K562 (cell line): Measurements from ENCODE around the gene DGKA. TPM values are rescaled to one million over a fixed set of nuclear protein-coding genes. Genes with fewer than 3 reads are reported as not detected.
A peak's percentile ranks its signal among the peaks of the same experiment; 100 is the strongest.

Source experiments
- ATAC-seq: fragments of 200-7000 bp; cut with Tn5 transposase; 3 replicates; pipeline ENCODE4 v1.9.1; 2020; ENCODE audit warnings: moderate library complexity
- Bru-seq: library from RNA; stranded (reverse); fragments of 400-500 nt; gene quantifications from one replicate; lab custom pipeline; 2021; lab: Mats Ljungman, UMichigan
- BruChase-seq, 2 experiments: library from RNA; stranded (reverse); fragments of 400-500 nt; gene quantifications; one replicate each; lab custom pipeline; 2021; lab: Mats Ljungman, UMichigan
- BruUV-seq: library from RNA; stranded (reverse); fragments of 400-500 nt; replicated peaks from 2 replicates; lab custom pipeline; 2021; lab: Mats Ljungman, UMichigan
- CTCF ChIA-PET: fragments of 300-600 bp; formaldehyde crosslinking; extraction: SDS; loops from one replicate; lab custom pipeline; 2021; ENCODE audit warnings: low intra/inter-chr PET ratio; lab: Yijun Ruan, JAX
- POLR2A ChIA-PET: fragments of 300-600, 350-650 bp; sonication (Branson Sonifier 250); formaldehyde crosslinking; extraction: SDS; loops from one replicate; lab custom pipeline; 2021; ENCODE audit warnings: antibody characterized with exemption, inconsistent platforms; lab: Yijun Ruan, JAX
- DNase-seq, 4 experiments: peaks; one replicate each; pipeline versions ENCODE4 v3.0.0 to v3.0.0-alpha.2; 2011 to 2018; ENCODE audit warnings: low spot score in 3 of 4, mixed read lengths in 3 of 4; ENCODE audit errors: extremely low read depth in 1 of 4
- FAIRE-seq: peaks from 2 replicates; lab custom pipeline; 2011; peaks lifted over from hg19 to GRCh38; lab: Jason Lieb, UNC
- H2AFZ ChIP-seq: 2 replicates; pipeline ENCODE4 v1.6.0; 2011; ENCODE audit warnings: low read depth, low read length, control low read depth, inconsistent platforms
- H3K27ac ChIP-seq: fragments of 200-600 bp; 3 replicates; pipeline ENCODE4 v1.8.0; 2011; ENCODE audit warnings: low read depth, mild to moderate bottlenecking, control low read depth, inconsistent platforms, low read length, moderate library complexity, mixed read lengths; ENCODE audit errors: extremely low read depth
- H3K27me3 ChIP-seq, 2 experiments: fragments of 300-600 bp in 1 of 2; 2 replicates in 1 of 2; 3 replicates in 1 of 2; pipeline versions ENCODE4 v1.6.0 to v1.8.0; 2011; ENCODE audit warnings: inconsistent platforms in 2 of 2, low read length in 2 of 2, mild to moderate bottlenecking in 1 of 2, mixed read lengths in 1 of 2, moderate library complexity in 1 of 2; ENCODE audit not compliant: control insufficient read depth in 2 of 2, insufficient read depth in 2 of 2
- H3K36me3 ChIP-seq: fragments of 300-600 bp; 3 replicates; pipeline ENCODE4 v1.8.0; 2011; ENCODE audit warnings: mild to moderate bottlenecking, low read length, inconsistent platforms; ENCODE audit not compliant: control insufficient read depth, insufficient read depth
- H3K4me1 ChIP-seq, 2 experiments: fragments of 200-600 bp in 1 of 2; replicated peaks in 1 of 2; 2 replicates in 1 of 2; 3 replicates in 1 of 2; pipeline versions ENCODE4 v1.5.1 to v1.8.0; 2011; ENCODE audit warnings: inconsistent platforms in 2 of 2, low read length in 2 of 2, mild to moderate bottlenecking in 1 of 2, mixed read lengths in 1 of 2, moderate library complexity in 1 of 2; ENCODE audit not compliant: control insufficient read depth in 2 of 2, insufficient read depth in 2 of 2
- H3K4me2 ChIP-seq: 2 replicates; pipeline ENCODE4 v1.6.1; 2011; ENCODE audit warnings: low read length, control low read depth, inconsistent platforms, mixed read lengths; ENCODE audit not compliant: insufficient read depth
- H3K4me3 ChIP-seq: fragments of 200-600 bp; sonication (generic), shearing (Covaris generic); 2 replicates; pipeline ENCODE4 v1.5.1; 2016; ENCODE audit warnings: control low read depth, inconsistent platforms
- H3K79me2 ChIP-seq: fragments of 200-600 bp; 3 replicates; pipeline ENCODE4 v1.8.0; 2011; ENCODE audit warnings: low read length, inconsistent platforms; ENCODE audit not compliant: control insufficient read depth, insufficient read depth
- H3K9ac ChIP-seq, 2 experiments: 2 replicates each; pipeline versions ENCODE4 v1.6.0 to v1.6.1; 2011; ENCODE audit warnings: low read depth in 2 of 2, low read length in 2 of 2, control low read depth in 1 of 2, inconsistent platforms in 1 of 2, mild to moderate bottlenecking in 1 of 2, mixed read lengths in 1 of 2; ENCODE audit not compliant: insufficient read depth in 1 of 2
- H3K9me1 ChIP-seq: one replicate; pipeline ENCODE4 v1.6.0; 2011; ENCODE audit warnings: inconsistent platforms, mild to moderate bottlenecking, low read length, moderate library complexity; ENCODE audit not compliant: control insufficient read depth, insufficient read depth
- H3K9me3 ChIP-seq: replicated peaks from 2 replicates; pipeline ENCODE4 v1.5.1; 2011; ENCODE audit warnings: low read depth, low read length, inconsistent platforms; ENCODE audit not compliant: control insufficient read depth, insufficient read depth
- H4K20me1 ChIP-seq: replicated peaks from 2 replicates; pipeline ENCODE4 v1.6.1; 2011; ENCODE audit warnings: low read length, inconsistent platforms, mixed read lengths; ENCODE audit not compliant: control insufficient read depth, insufficient read depth
- EP300 ChIP-seq: IDR thresholded peaks from 2 replicates; pipeline ENCODE4 v1.6.1; 2012; ENCODE audit warnings: low read length, improper control_type of control experiment
- NFIC ChIP-seq: fragments of 450-650 bp; IDR thresholded peaks from 2 replicates; pipeline ENCODE4 v1.6.1; 2017; ENCODE audit warnings: mild to moderate bottlenecking, inconsistent platforms
- NR2C2 ChIP-seq, 2 experiments: fragments of 200-800 bp in 1 of 2; sonication (Bioruptor generic) in 1 of 2; sonication (generic) in 1 of 2; formaldehyde crosslinking in 1 of 2; IDR thresholded peaks; 2 replicates each; pipeline versions ENCODE4 v1.6.1 to v1.8.0; 2016 to 2022; ENCODE audit warnings: mild to moderate bottlenecking in 1 of 2, missing compliant biosample characterization in 1 of 2, missing genetic modification characterization in 1 of 2, missing genetic modification reagents in 1 of 2
- SOX6 ChIP-seq: fragments of 450-650 bp; IDR thresholded peaks from 2 replicates; pipeline ENCODE4 v1.6.1; 2014; ENCODE audit warnings: mild to moderate bottlenecking
- TFAP4 ChIP-seq: sonication (generic); formaldehyde crosslinking; IDR thresholded peaks from 2 replicates; pipeline ENCODE4 v1.8.0; 2022; ENCODE audit warnings: missing genetic modification reagents, mild to moderate bottlenecking, moderate library complexity, borderline replicate concordance
- ZNF398 ChIP-seq: fragments of 250-450 bp; sonication (Bioruptor Pico); IDR thresholded peaks from 2 replicates; pipeline ENCODE4 v1.8.0; 2021; ENCODE audit warnings: moderate library complexity, mild to moderate bottlenecking, inconsistent platforms
- ZNF561 ChIP-seq: fragments of 450-650 bp; formaldehyde crosslinking; conservative IDR thresholded peaks from 2 replicates; pipeline ENCODE4 v1.4.0; 2020; ENCODE audit warnings: mild to moderate bottlenecking, moderate library complexity
- WGBS: fragments of 100-300 bp; shearing (Covaris generic); methylation state at CpG from one replicate; pipeline ENCODE4 v1.1.6; 2016; ENCODE audit warnings: low coverage, mixed read lengths; ENCODE audit not compliant: insufficient coverage; ENCODE audit errors: missing lambda C conversion rate; 5-methylcytosine and 5-hydroxymethylcytosine counted together
- in situ Hi-C: fragments of 300-500 bp; cut with MboI; formaldehyde crosslinking; loops from 4 replicates; pipeline ENCODE4 v1.15.0; 2018; ENCODE audit warnings: inconsistent platforms, mixed read lengths
- intact Hi-C: fragments of 100-400 bp; cut with micrococcal nuclease; formaldehyde crosslinking; loops from 2 replicates; pipeline ENCODE4 v1.14.2; 2022
- long read RNA-seq, 3 experiments: library from polyadenylated mRNA in 2 of 3; library from RNA in 1 of 3; unstranded in 2 of 3; stranded (forward) in 1 of 3; transcript quantifications; one replicate each; pipeline ENCODE4 v2.0.0, GENCODE V29; 2019 to 2022
- polyA minus RNA-seq, 3 experiments: library from RNA; depleted of rRNA, polyadenylated mRNA; stranded (reverse); fragments of >200 nt; gene quantifications; 2 replicates each; pipeline ENCODE4 v1.2.3, GENCODE V29; 2011
- polyA plus RNA-seq, 8 experiments: library from polyadenylated mRNA; depleted of rRNA in 4 of 8; stranded (reverse) in 5 of 8; unstranded in 3 of 8; fragments of >200 nt; fragmentation: Nextera tagmentation in 2 of 8; fragmentation: Illumina TruSeq in 1 of 8; extraction: Ambion mirVana in 2 of 8; extraction: Trizol in 1 of 8; gene quantifications; 2 replicates each; pipeline versions ENCODE4 v1.2.1 to v1.2.3, GENCODE V29; 2011 to 2014; ENCODE audit warnings: inconsistent platforms in 1 of 8, missing spikeins in 1 of 8
- total RNA-seq, 7 experiments: library from RNA; depleted of rRNA in 6 of 7; stranded (reverse); fragments of >200 nt in 6 of 7; fragmentation: Illumina TruSeq in 2 of 7; extraction: Trizol in 2 of 7; gene quantifications; 2 replicates each; pipeline versions ENCODE4 v1.2.1 to v1.2.3, GENCODE V29; 2011 to 2021; ENCODE audit warnings: low replicate concordance in 1 of 7

Gene DGKA
- 62.2 and 79.1 TPM in 2 replicates for total RNA-seq (2011; cell fraction: chromatin; rRNA removed; ENCODE audit: low replicate concordance)
- total RNA-seq (2011; cell fraction: nucleolus; rRNA removed) = 35.8 and 47.0 TPM in 2 replicates
- 36.1 and 38.3 TPM in 2 replicates for total RNA-seq (2011; cell fraction: nucleoplasm; rRNA removed)
- 6.2 and 7.6 TPM in 2 replicates for total RNA-seq (2014; rRNA removed)
- 8.2 and 8.4 TPM in 2 replicates for total RNA-seq (2014; rRNA removed; fragmentation: Illumina TruSeq; extraction: Trizol)
- 5.3 and 6.0 TPM in 2 replicates for total RNA-seq (2015; rRNA removed; fragmentation: Illumina TruSeq; extraction: Trizol)
- total RNA-seq (2021) = 11.0 and 11.1 TPM in 2 replicates
- 5.8 and 10.7 TPM in 2 replicates for polyA plus RNA-seq (2011; rRNA removed)
- polyA plus RNA-seq (2011; cell fraction: cytosol; rRNA removed) = 5.8 and 7.2 TPM in 2 replicates
- 71.2 and 80.8 TPM in 2 replicates for polyA plus RNA-seq (2011; cell fraction: nucleus; rRNA removed)
- polyA plus RNA-seq (2012) = 9.1 and 13.8 TPM in 2 replicates
- polyA plus RNA-seq (2014; fragmentation: Illumina TruSeq; extraction: Trizol) = 9.3 and 10.1 TPM in 2 replicates
- 1 to 10 TPM; 3.4 to 4.7 TPM for polyA plus RNA-seq (2014; fragmentation: Nextera tagmentation; extraction: Ambion mirVana)
- polyA plus RNA-seq (2014; rRNA removed) = 12.4 and 13.8 TPM in 2 replicates
- 11.4 and 13.3 TPM in 2 replicates for polyA minus RNA-seq (2011; rRNA and poly(A)+ RNA removed)
- 9.3 and 12.8 TPM in 2 replicates for polyA minus RNA-seq (2011; cell fraction: cytosol; rRNA and poly(A)+ RNA removed)
- polyA minus RNA-seq (2011; cell fraction: nucleus; rRNA and poly(A)+ RNA removed) = 14.4 and 33.1 TPM in 2 replicates
- percentile 48 among the genes with signal in this experiment for Bru-seq, nascent RNA
- BruChase-seq, experiment 1, labeled RNA remaining after a 2-hour chase = percentile 40 among the genes with signal in this experiment
- BruChase-seq, experiment 2, labeled RNA remaining after a 6-hour chase = percentile 44 among the genes with signal in this experiment
- long read RNA-seq, experiment 1, partial matches to known transcripts = 0 of 4 reads
- long read RNA-seq, experiment 1, other reads (novel, unspliced or antisense) = 2 of 4 reads
- long read RNA-seq, experiment 2, partial matches to known transcripts = 2 of 5 reads
- long read RNA-seq, experiment 2, other reads (novel, unspliced or antisense) = 3 of 5 reads
- long read RNA-seq, experiment 3, partial matches to known transcripts = 0 of 2 reads
- long read RNA-seq, experiment 3, other reads (novel, unspliced or antisense) = 2 of 2 reads

GRCh38 chr12:55930771-55931316 is at the start of gene DGKA:
Gene DGKA, plus strand, starts transcription at chr12:55931162. Its CDS starts 5,342 bp downstream, at chr12:55936504.
- DNase-seq = peak; percentile 56 to 77 (median 62)
- Histone ChIP-seq H2AFZ (peak within 1 kb of the TSS; percentile 92), H3K9me1 (no peaks in the 10 kb centered on the region), H3K4me3 (peak within 1 kb of the TSS; percentile 38), H4K20me1 (no peaks in the 10 kb centered on the region), H3K36me3 (peaks cover 1% of the 10 kb centered on the region; the same call in 2 of the 3 replicates), H3K4me1 (peaks cover 29% of the 10 kb centered on the region in 2 experiments; a peak in 4 of 5 replicates), H3K9ac (peak within 1 kb of the TSS; percentile 53 to 93), H3K4me2 (peak within 1 kb of the TSS; percentile 87), H3K27ac (peak within 1 kb of the TSS; percentile 44), H3K79me2 (peaks cover 31% of the 10 kb centered on the region), H3K9me3 (no peaks in the 10 kb centered on the region), H3K27me3 (no peaks in the 10 kb centered on the region)
- POLR2A ChIA-PET = interaction anchor here (0.6 to 2.1 kb wide), 5 partner anchors 9 to 142 kb away, joined by 3 to 18 read pairs (median 4); partner anchors contain the start of gene DNAJC14
- peak; percentile 48 for FAIRE-seq
- peak; percentile 50 for ATAC-seq
- 28% methylated on average over 3 of the region's 3 CpGs for WGBS
- CTCF ChIA-PET = no interaction called here
- no TSS peak for BruUV-seq
- intact Hi-C loops = no loop called here
- in situ Hi-C loops = no loop called here
- TF ChIP-seq ZNF398 (CRISPR knock-in tag) = no peak
- no peak for TF ChIP-seq NFIC
- TF ChIP-seq ZNF561 = no peak
- peak; percentile 15; the same call in 1 of the 2 replicates for TF ChIP-seq EP300
- TF ChIP-seq TFAP4 (CRISPR knock-in tag) = 0 out of 2 replicates have a peak, but pooled peaks have one; percentile 10
- no peak for TF ChIP-seq NR2C2 (CRISPR knock-in tag; IDR thresholded peaks at IDR 0.05)
- no peak for TF ChIP-seq NR2C2 (tag; IDR thresholded peaks at IDR 0.05)
- TF ChIP-seq SOX6 = no peak
